Measurements from ENCODE around the gene TMEM121.
"Not testable (repeated sequence)": the region's sequence is repeated elsewhere in the genome, so short reads cannot be mapped to it uniquely, and the experiment has no call there.

DNA sequence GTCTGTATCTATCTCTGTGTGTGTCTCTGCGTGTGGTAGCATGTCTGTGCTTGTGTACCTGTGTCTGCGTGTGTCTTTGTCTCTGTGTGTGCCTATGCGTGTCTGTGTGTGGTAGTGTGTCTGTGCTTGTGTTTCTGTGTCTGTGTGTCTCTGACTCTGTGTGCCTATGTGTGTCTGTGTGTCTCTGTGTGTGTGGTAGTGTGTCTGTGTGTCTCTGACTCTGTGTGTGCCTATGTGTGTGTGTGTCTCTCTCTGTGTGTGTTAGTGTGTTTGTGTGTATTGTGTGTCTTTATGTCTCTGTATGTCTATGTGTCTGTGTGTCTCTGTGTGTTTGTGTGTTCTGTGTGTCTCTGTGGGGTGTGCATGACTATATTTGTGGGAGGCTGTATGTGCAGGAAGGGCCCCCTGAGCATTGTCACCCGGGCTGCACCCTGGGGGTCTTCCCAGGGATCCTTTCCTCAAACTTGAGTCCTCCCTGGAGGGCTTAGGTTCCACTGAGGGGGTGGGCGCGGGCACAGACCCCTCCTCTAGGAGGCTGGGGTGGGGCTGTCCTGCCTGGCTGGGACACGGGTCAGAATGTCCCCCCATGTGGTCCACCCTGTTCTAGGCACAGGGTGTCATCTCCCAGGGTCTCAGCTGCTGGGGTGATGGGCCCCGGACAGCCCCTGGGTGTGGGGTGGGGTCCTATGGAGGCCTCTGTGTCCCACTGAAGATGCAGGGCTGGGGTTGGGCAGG lies 39.0 kb downstream of the TMEM121 start:
- not testable (repeated sequence) for TF ChIP-seq POLR2A (IDR thresholded peaks at IDR 0.05; ENCODE audit: low read length); GATA1 (IDR thresholded peaks at IDR 0.05; ENCODE audit: low read depth, low read length)
